NCI-H510A (cell line): ENCODE data around the gene CLECL1.
"Not testable (repeated sequence)": the region's sequence is repeated elsewhere in the genome, so short reads cannot be mapped to it uniquely, and the experiment has no call there.

Experiments
- DNase-seq: peaks from one replicate; lab custom pipeline; 2025; lab: John Stamatoyannopoulos, UW

CLECL1 gene

GRCh38 chr12:9695150-9695549 is 37.7 kb downstream of the CLECL1 start:
- DNase-seq: not testable (repeated sequence)

GRCh38 chr12:9694241-9694640 is 38.7 kb downstream of the CLECL1 start:
- no peak for DNase-seq

- DNase-seq: no peak
These were observed 40.0 kb downstream of the CLECL1 start for GRCh38 chr12:9692909-9693308.

GRCh38 chr12:9687228-9687627 is 45.7 kb downstream of the CLECL1 start:
- DNase-seq: no peak

GRCh38 chr12:9685915-9686314 is 47.0 kb downstream of the CLECL1 start:
- DNase-seq: no peak

- not testable (repeated sequence) for DNase-seq
These were observed 47.5 kb downstream of the CLECL1 start for GRCh38 chr12:9685366-9685765.

- not testable (repeated sequence) for DNase-seq
These were observed 49.9 kb downstream of the CLECL1 start for GRCh38 chr12:9682949-9683348.

- not testable (repeated sequence) for DNase-seq
These were observed 50.4 kb downstream of the CLECL1 start for GRCh38 chr12:9682508-9682907.

GRCh38 chr12:9674226-9674590 is 58.7 kb downstream of the CLECL1 start:
- DNase-seq: no peak

GRCh38 chr12:9673404-9674225 is 59.3 kb downstream of the CLECL1 start:
- DNase-seq: no peak
